Activated CD4-positive, alpha-beta T cell treated with anti-CD3 and anti-CD28 coated beads for 4 hours (primary cell): ENCODE data around the gene MASP2.
"Not testable (repeated sequence)": the region's sequence is repeated elsewhere in the genome, so short reads cannot be mapped to it uniquely, and the experiment has no call there.

Source experiments
- DNase-seq, 2 donors: peaks; one replicate each; pipeline ENCODE4 v3.0.0-alpha.2; 2020

Gene MASP2

GRCh38 chr1:11058026-11058425 is 11.0 kb upstream of the MASP2 start:
- no peak for DNase-seq

- no peak for DNase-seq
Measured at GRCh38 chr1:11057477-11057876, 10.4 kb upstream of the MASP2 start.

- no peak for DNase-seq
Measured at GRCh38 chr1:11056504-11056903, 9.5 kb upstream of the MASP2 start.

- DNase-seq, result no peak
Measured at GRCh38 chr1:11055676-11056075, 8.6 kb upstream of the MASP2 start.

- DNase-seq, result no peak
Measured at GRCh38 chr1:11054666-11055065, 7.6 kb upstream of the MASP2 start.

- DNase-seq, result no peak
Measured at GRCh38 chr1:11054181-11054580, 7.1 kb upstream of the MASP2 start.

- peak in 1 of 2 donors; percentile 26 for DNase-seq
Measured at GRCh38 chr1:11053758-11054137, 6.7 kb upstream of the MASP2 start.

GRCh38 chr1:11052839-11053757 is 6.1 kb upstream of the MASP2 start:
- peak; percentile 20 to 24 for DNase-seq

- DNase-seq, result no peak
Measured at GRCh38 chr1:11051781-11052511, 4.9 kb upstream of the MASP2 start.

- DNase-seq, result not testable (repeated sequence)
Measured at GRCh38 chr1:11051121-11051520, 4.1 kb upstream of the MASP2 start.

- no peak for DNase-seq
Measured at GRCh38 chr1:11046270-11046566, 821 bp downstream of the MASP2 start.

- no peak for DNase-seq
Measured at GRCh38 chr1:11045428-11046269, 1.4 kb downstream of the MASP2 start.

GRCh38 chr1:11044849-11045427 is 2.1 kb downstream of the MASP2 start:
- DNase-seq, result no peak

GRCh38 chr1:11044086-11044848 is 2.8 kb downstream of the MASP2 start:
- DNase-seq, result no peak

GRCh38 chr1:11042995-11043874 is 3.8 kb downstream of the MASP2 start:
- no peak for DNase-seq

- DNase-seq, result no peak
Measured at GRCh38 chr1:11042065-11042464, 5.0 kb downstream of the MASP2 start.

GRCh38 chr1:11041048-11041447 is 6.0 kb downstream of the MASP2 start:
- DNase-seq, result no peak

GRCh38 chr1:11040105-11040429 is 7.0 kb downstream of the MASP2 start:
- DNase-seq, result not testable (repeated sequence)

GRCh38 chr1:11039351-11040104 is 7.5 kb downstream of the MASP2 start:
- no peak for DNase-seq

GRCh38 chr1:11037740-11038182 is 9.3 kb downstream of the MASP2 start:
- peak; percentile 85 to 90 for DNase-seq
